ENCODE data around the gene CLIC1.

The CLIC1 gene

GRCh38 chr6:31762356-31762755, 26.0 kb upstream of the CLIC1 start, which contains the start of gene SAPCD1:
SAPCD1 (plus strand) TSS chr6:31762656; CDS start chr6:31763055, 399 bp downstream.
- no peak within 1 kb of the TSS for H3K14ac ChIP-seq (ENCODE audit: low read length)
- H3K79me2 ChIP-seq (ENCODE audit: control insufficient read depth, insufficient read depth, low read length, poor library complexity): no peaks in the 10 kb centered on the region
- DNase-seq: no peak
- no peak within 1 kb of the TSS for H2AFZ ChIP-seq (ENCODE audit: insufficient read depth, low read length, poor library complexity)
- peaks cover 4% of the 10 kb centered on the region for H3K79me1 ChIP-seq (ENCODE audit: low read length)
- no peaks in the 10 kb centered on the region for H3K27me3 ChIP-seq (ENCODE audit: insufficient read depth, low read length)
- peaks cover 0 to 3% of the 10 kb centered on the region in 2 experiments for H3K36me3 ChIP-seq (ENCODE audit: control insufficient read depth in 1 of 2, insufficient read depth in 2 of 2, low read length in 2 of 2)
- H2BK12ac ChIP-seq (ENCODE audit: low read length): peak within 1 kb of the TSS; percentile 38
- H2BK120ac ChIP-seq (ENCODE audit: insufficient read depth, low read length, poor library complexity): no peak within 1 kb of the TSS
- H3K4me3 ChIP-seq (ENCODE audit: low read depth, low read length): no peak within 1 kb of the TSS
- H2AK5ac ChIP-seq (ENCODE audit: low read length): peak within 1 kb of the TSS; percentile 66
- H2BK5ac ChIP-seq (ENCODE audit: low read depth, low read length, poor library complexity): no peak within 1 kb of the TSS
- no CpG with 5 or more reads among the region's 4 CpGs for WGBS (ENCODE audit: extremely low coverage, insufficient coverage, insufficient read length)
- H3K9ac ChIP-seq (ENCODE audit: low read length): no peak within 1 kb of the TSS
- peak within 1 kb of the TSS; percentile 4 for H4K12ac ChIP-seq (ENCODE audit: low read depth, low read length)
- no peak within 1 kb of the TSS for H3K18ac ChIP-seq (ENCODE audit: low read length)
- peaks cover 2% of the 10 kb centered on the region for H3K9me3 ChIP-seq (ENCODE audit: insufficient read depth, low read depth, low read length)
- peaks cover 11 to 18% of the 10 kb centered on the region in 2 experiments for H3K4me1 ChIP-seq (ENCODE audit: control insufficient read depth in 1 of 2, insufficient read depth in 2 of 2, low read length in 2 of 2)
- no peak within 1 kb of the TSS for H3K4me2 ChIP-seq (ENCODE audit: low read length)
- H3K27ac ChIP-seq (ENCODE audit: low read depth, low read length): no peak within 1 kb of the TSS
- H4K8ac ChIP-seq (ENCODE audit: low read depth, low read length): no peak within 1 kb of the TSS
- H4K91ac ChIP-seq (ENCODE audit: low read depth, low read length): no peak within 1 kb of the TSS
- H3K23ac ChIP-seq (ENCODE audit: low read length): no peak within 1 kb of the TSS
- H3K4ac ChIP-seq (ENCODE audit: low read depth, low read length): no peak within 1 kb of the TSS

GRCh38 chr6:31761343-31761742, 25.0 kb upstream of the CLIC1 start:
- no peak overlapping the region for H4K91ac ChIP-seq (ENCODE audit: low read depth, low read length)
- H2BK120ac ChIP-seq (ENCODE audit: insufficient read depth, low read length, poor library complexity): no peak overlapping the region
- H3K4ac ChIP-seq (ENCODE audit: low read depth, low read length): no peak overlapping the region
- no peak overlapping the region for H4K12ac ChIP-seq (ENCODE audit: low read depth, low read length)
- DNase-seq: no peak
- peaks cover 2% of the 10 kb centered on the region for H3K9me3 ChIP-seq (ENCODE audit: insufficient read depth, low read depth, low read length)
- H3K27me3 ChIP-seq (ENCODE audit: insufficient read depth, low read length): no peaks in the 10 kb centered on the region
- no peak overlapping the region for H3K18ac ChIP-seq (ENCODE audit: low read length)
- H3K4me1 ChIP-seq (ENCODE audit: control insufficient read depth in 1 of 2, insufficient read depth in 2 of 2, low read length in 2 of 2): peaks cover 7 to 11% of the 10 kb centered on the region in 2 experiments
- no peak overlapping the region for H3K4me3 ChIP-seq (ENCODE audit: low read depth, low read length)
- H3K4me2 ChIP-seq (ENCODE audit: low read length): no peak overlapping the region
- no peak overlapping the region for H3K27ac ChIP-seq (ENCODE audit: low read depth, low read length)
- no peak overlapping the region for H2AK5ac ChIP-seq (ENCODE audit: low read length)
- no CpG with 5 or more reads among the region's 8 CpGs for WGBS (ENCODE audit: extremely low coverage, insufficient coverage, insufficient read length)
- no peak overlapping the region for H2BK12ac ChIP-seq (ENCODE audit: low read length)
- H2AFZ ChIP-seq (ENCODE audit: insufficient read depth, low read length, poor library complexity): no peak overlapping the region
- no peak overlapping the region for H2BK5ac ChIP-seq (ENCODE audit: low read depth, low read length, poor library complexity)
- H3K23ac ChIP-seq (ENCODE audit: low read length): no peak overlapping the region
- no peak overlapping the region for H3K9ac ChIP-seq (ENCODE audit: low read length)
- H3K79me1 ChIP-seq (ENCODE audit: low read length): peaks cover 4% of the 10 kb centered on the region
- no peaks in the 10 kb centered on the region for H3K79me2 ChIP-seq (ENCODE audit: control insufficient read depth, insufficient read depth, low read length, poor library complexity)
- H3K36me3 ChIP-seq (ENCODE audit: control insufficient read depth in 1 of 2, insufficient read depth in 2 of 2, low read length in 2 of 2): peaks cover 0 to 3% of the 10 kb centered on the region in 2 experiments
- no peak overlapping the region for H4K8ac ChIP-seq (ENCODE audit: low read depth, low read length)
- no peak overlapping the region for H3K14ac ChIP-seq (ENCODE audit: low read length)

DNA sequence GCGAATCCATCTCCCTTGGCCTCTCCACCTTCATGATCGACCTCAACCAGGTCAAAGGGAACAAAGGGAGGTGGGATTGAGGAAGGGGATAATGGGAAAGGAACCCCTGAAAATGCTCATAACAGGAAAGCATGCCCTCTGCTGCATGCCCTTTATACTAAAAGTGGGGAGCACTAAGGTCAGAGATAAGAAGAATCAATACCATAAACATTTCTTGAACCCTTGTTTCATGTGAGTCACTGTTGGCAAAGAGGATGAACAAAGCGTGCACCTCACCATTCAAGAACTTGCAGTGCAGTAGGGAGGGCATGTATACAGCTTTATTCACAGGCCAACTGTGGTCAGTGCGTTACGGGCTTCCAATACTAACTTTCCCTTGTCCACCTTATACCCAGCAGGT, 24.5 kb upstream of the CLIC1 start:
- Histone ChIP-seq H4K8ac (ENCODE audit: low read depth, low read length) (no peak overlapping the region), H2AFZ (ENCODE audit: insufficient read depth, low read length, poor library complexity) (no peak overlapping the region), H2BK12ac (ENCODE audit: low read length) (no peak overlapping the region), H3K14ac (ENCODE audit: low read length) (no peak overlapping the region), H4K12ac (ENCODE audit: low read depth, low read length) (no peak overlapping the region), H3K27me3 (ENCODE audit: insufficient read depth, low read length) (no peaks in the 10 kb centered on the region), H3K79me1 (ENCODE audit: low read length) (peaks cover 4% of the 10 kb centered on the region), H3K9ac (ENCODE audit: low read length) (no peak overlapping the region), H3K4me1 (ENCODE audit: control insufficient read depth in 1 of 2, insufficient read depth in 2 of 2, low read length in 2 of 2) (peaks cover 7 to 8% of the 10 kb centered on the region in 2 experiments), H2AK5ac (ENCODE audit: low read length) (no peak overlapping the region), H3K79me2 (ENCODE audit: control insufficient read depth, insufficient read depth, low read length, poor library complexity) (no peaks in the 10 kb centered on the region), H3K18ac (ENCODE audit: low read length) (no peak overlapping the region), H4K91ac (ENCODE audit: low read depth, low read length) (no peak overlapping the region), H3K23ac (ENCODE audit: low read length) (no peak overlapping the region), H2BK120ac (ENCODE audit: insufficient read depth, low read length, poor library complexity) (no peak overlapping the region), H3K36me3 (ENCODE audit: control insufficient read depth in 1 of 2, insufficient read depth in 2 of 2, low read length in 2 of 2) (peaks cover 0 to 3% of the 10 kb centered on the region in 2 experiments), H3K4me2 (ENCODE audit: low read length) (no peak overlapping the region), H3K9me3 (ENCODE audit: insufficient read depth, low read depth, low read length) (peaks cover 2% of the 10 kb centered on the region), H3K27ac (ENCODE audit: low read depth, low read length) (no peak overlapping the region), H3K4ac (ENCODE audit: low read depth, low read length) (no peak overlapping the region), H3K4me3 (ENCODE audit: low read depth, low read length) (no peak overlapping the region), H2BK5ac (ENCODE audit: low read depth, low read length, poor library complexity) (no peak overlapping the region)
- DNase-seq: no peak
- WGBS (ENCODE audit: extremely low coverage, insufficient coverage, insufficient read length): no CpG with 5 or more reads among the region's 5 CpGs

DNA sequence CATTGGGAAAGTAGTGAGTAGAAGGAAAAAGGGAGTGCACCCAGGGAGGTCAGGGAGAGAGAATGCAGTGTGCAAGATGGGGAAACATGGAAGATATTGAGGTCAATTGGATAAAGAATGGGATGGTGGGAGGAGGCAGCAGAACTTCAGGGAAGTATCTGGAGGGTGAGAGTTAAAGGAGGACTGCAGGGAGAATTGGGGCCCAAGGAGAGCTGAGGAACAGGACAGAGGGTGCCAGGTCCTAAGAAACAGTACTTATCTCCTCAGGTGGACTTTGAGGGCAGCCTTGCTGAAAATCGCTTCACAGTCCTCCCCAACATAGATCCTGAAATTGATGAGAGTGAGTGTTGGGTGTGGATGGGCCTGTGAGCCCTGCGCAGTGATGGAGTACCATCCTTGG, 22.0 kb upstream of the CLIC1 start:
- no peak overlapping the region for H4K91ac ChIP-seq (ENCODE audit: low read depth, low read length)
- H3K4ac ChIP-seq (ENCODE audit: low read depth, low read length): no peak overlapping the region
- no peak overlapping the region for H2AFZ ChIP-seq (ENCODE audit: insufficient read depth, low read length, poor library complexity)
- H3K14ac ChIP-seq (ENCODE audit: low read length): no peak overlapping the region
- H3K9me3 ChIP-seq (ENCODE audit: insufficient read depth, low read depth, low read length): peaks cover 2% of the 10 kb centered on the region
- H3K18ac ChIP-seq (ENCODE audit: low read length): no peak overlapping the region
- no peak overlapping the region for H2AK5ac ChIP-seq (ENCODE audit: low read length)
- no peak overlapping the region for H2BK12ac ChIP-seq (ENCODE audit: low read length)
- H3K9ac ChIP-seq (ENCODE audit: low read length): no peak overlapping the region
- no CpG with 5 or more reads among the region's 2 CpGs for WGBS (ENCODE audit: extremely low coverage, insufficient coverage, insufficient read length)
- H3K23ac ChIP-seq (ENCODE audit: low read length): no peak overlapping the region
- peaks cover 0 to 3% of the 10 kb centered on the region in 2 experiments for H3K36me3 ChIP-seq (ENCODE audit: control insufficient read depth in 1 of 2, insufficient read depth in 2 of 2, low read length in 2 of 2)
- no peak overlapping the region for H3K4me3 ChIP-seq (ENCODE audit: low read depth, low read length)
- H4K8ac ChIP-seq (ENCODE audit: low read depth, low read length): no peak overlapping the region
- H3K79me2 ChIP-seq (ENCODE audit: control insufficient read depth, insufficient read depth, low read length, poor library complexity): no peaks in the 10 kb centered on the region
- no peak overlapping the region for H2BK120ac ChIP-seq (ENCODE audit: insufficient read depth, low read length, poor library complexity)
- H3K79me1 ChIP-seq (ENCODE audit: low read length): peaks cover 2% of the 10 kb centered on the region
- no peak overlapping the region for H3K27ac ChIP-seq (ENCODE audit: low read depth, low read length)
- H3K4me1 ChIP-seq (ENCODE audit: control insufficient read depth in 1 of 2, insufficient read depth in 2 of 2, low read length in 2 of 2): peaks cover 2 to 5% of the 10 kb centered on the region in 2 experiments
- H3K4me2 ChIP-seq (ENCODE audit: low read length): no peak overlapping the region
- H2BK5ac ChIP-seq (ENCODE audit: low read depth, low read length, poor library complexity): no peak overlapping the region
- DNase-seq: no peak
- H4K12ac ChIP-seq (ENCODE audit: low read depth, low read length): no peak overlapping the region
- no peaks in the 10 kb centered on the region for H3K27me3 ChIP-seq (ENCODE audit: insufficient read depth, low read length)

Measured in trophoblast cell (in vitro differentiated cells and primary cell).